DOHH2 (cell line): ENCODE results near the gene SLBP.

Experiments used
- EZH2phosphoT487 ChIP-seq: fragments of 200-600 bp; sonication (generic); IDR thresholded peaks from 2 replicates; pipeline ENCODE4 v1.6.1; 2017; ENCODE audit warnings: borderline replicate concordance, mild to moderate bottlenecking, antibody characterized with exemption, low read length, moderate library complexity, mixed read lengths
- TF ChIP-seq, protein P1 (sequence below): fragments of 200-600 bp; sonication (generic); IDR thresholded peaks from one replicate; pipeline ENCODE4 v1.5.1; 2014; ENCODE audit warnings: antibody characterized with exemption, mild to moderate bottlenecking, low read depth, low read length; ENCODE audit not compliant: poor library complexity, severe bottlenecking

DNA sequence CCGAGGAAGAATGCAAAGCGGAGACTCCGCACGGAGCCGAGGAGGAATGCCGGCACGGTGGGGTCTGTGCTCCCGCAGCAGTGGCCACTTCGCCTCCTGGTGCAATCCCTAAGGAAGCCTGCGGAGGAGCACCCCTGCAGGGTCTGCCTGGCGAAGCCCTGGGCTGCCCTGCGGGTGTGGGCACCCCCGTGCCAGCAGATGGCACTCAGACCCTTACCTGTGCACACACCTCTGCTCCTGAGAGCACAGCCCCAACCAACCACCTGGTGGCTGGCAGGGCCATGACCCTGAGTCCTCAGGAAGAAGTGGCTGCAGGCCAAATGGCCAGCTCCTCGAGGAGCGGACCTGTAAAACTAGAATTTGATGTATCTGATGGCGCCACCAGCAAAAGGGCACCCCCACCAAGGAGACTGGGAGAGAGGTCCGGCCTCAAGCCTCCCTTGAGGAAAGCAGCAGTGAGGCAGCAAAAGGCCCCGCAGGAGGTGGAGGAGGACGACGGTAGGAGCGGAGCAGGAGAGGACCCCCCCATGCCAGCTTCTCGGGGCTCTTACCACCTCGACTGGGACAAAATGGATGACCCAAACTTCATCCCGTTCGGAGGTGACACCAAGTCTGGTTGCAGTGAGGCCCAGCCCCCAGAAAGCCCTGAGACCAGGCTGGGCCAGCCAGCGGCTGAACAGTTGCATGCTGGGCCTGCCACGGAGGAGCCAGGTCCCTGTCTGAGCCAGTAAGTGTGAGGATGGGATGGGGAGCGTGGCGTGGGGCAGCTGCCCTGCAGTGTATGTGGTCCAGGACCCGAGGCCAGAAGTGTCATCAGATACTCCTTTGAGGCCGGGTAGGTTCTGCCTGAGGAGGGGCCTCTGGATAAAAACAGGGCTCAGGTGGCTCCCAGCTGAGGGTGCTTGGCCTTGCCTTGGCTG lies 16.2 kb upstream of the SLBP start:
- TF ChIP-seq, protein P1, sequence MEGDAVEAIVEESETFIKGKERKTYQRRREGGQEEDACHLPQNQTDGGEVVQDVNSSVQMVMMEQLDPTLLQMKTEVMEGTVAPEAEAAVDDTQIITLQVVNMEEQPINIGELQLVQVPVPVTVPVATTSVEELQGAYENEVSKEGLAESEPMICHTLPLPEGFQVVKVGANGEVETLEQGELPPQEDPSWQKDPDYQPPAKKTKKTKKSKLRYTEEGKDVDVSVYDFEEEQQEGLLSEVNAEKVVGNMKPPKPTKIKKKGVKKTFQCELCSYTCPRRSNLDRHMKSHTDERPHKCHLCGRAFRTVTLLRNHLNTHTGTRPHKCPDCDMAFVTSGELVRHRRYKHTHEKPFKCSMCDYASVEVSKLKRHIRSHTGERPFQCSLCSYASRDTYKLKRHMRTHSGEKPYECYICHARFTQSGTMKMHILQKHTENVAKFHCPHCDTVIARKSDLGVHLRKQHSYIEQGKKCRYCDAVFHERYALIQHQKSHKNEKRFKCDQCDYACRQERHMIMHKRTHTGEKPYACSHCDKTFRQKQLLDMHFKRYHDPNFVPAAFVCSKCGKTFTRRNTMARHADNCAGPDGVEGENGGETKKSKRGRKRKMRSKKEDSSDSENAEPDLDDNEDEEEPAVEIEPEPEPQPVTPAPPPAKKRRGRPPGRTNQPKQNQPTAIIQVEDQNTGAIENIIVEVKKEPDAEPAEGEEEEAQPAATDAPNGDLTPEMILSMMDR: no peak
- TF ChIP-seq EZH2phosphoT487: no peak
